ENCODE data around the gene C10orf120.

DNA sequence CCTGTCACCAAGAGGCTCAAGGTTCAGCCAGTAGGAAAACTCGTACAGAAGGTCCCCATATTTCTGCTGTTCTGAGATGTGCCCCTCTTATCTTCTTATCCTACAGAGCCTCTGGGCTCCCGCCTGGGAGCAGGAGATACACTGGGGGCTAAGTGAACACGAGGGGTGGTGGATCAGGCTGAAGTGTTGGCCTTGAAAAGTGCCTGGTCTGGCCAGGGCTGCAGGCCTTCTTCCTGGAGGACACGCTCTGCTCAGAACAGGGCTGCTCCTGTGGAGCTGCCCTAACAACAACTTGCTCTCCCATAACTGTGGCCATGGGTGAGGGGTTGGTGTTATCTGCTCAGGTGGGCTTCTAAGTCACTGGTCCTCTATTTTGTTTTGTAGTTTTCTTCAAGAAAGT is 33.7 kb downstream of the C10orf120 start:
- TF ChIP-seq EP300 (IDR thresholded peaks at IDR 0.05) (no peak), CTCF (IDR thresholded peaks at IDR 0.05) (no peak), POLR2A (IDR thresholded peaks at IDR 0.05; ENCODE audit: low read length) (no peak), ZSCAN20 (CRISPR knock-in tag; IDR thresholded peaks at IDR 0.05) (no peak), RFX5 (IDR thresholded peaks at IDR 0.05) (no peak), HMGXB4 (CRISPR knock-in tag; IDR thresholded peaks at IDR 0.05; ENCODE audit: borderline replicate concordance) (no peak), KDM1A (IDR thresholded peaks at IDR 0.05; ENCODE audit: low read depth) (no peak), BCL3 (IDR thresholded peaks at IDR 0.05) (no peak)

Data from A549 (cell line).